Astrocyte (in vitro differentiated cells and primary cell): Measurements from ENCODE around the gene TNFRSF18.

ENCODE experiments used
- EZH2 ChIP-seq: IDR thresholded peaks from 2 replicates; pipeline ENCODE4 v1.6.1; 2012; ENCODE audit warnings: mild to moderate bottlenecking, low read length, inconsistent platforms; ENCODE audit not compliant: insufficient read depth
- TF ChIP-seq, protein P1 (sequence below): IDR thresholded peaks from 2 replicates; pipeline ENCODE4 v1.5.1; 2011; ENCODE audit warnings: low read depth, mild to moderate bottlenecking, inconsistent platforms, low read length, moderate library complexity; ENCODE audit not compliant: insufficient read depth

DNA sequence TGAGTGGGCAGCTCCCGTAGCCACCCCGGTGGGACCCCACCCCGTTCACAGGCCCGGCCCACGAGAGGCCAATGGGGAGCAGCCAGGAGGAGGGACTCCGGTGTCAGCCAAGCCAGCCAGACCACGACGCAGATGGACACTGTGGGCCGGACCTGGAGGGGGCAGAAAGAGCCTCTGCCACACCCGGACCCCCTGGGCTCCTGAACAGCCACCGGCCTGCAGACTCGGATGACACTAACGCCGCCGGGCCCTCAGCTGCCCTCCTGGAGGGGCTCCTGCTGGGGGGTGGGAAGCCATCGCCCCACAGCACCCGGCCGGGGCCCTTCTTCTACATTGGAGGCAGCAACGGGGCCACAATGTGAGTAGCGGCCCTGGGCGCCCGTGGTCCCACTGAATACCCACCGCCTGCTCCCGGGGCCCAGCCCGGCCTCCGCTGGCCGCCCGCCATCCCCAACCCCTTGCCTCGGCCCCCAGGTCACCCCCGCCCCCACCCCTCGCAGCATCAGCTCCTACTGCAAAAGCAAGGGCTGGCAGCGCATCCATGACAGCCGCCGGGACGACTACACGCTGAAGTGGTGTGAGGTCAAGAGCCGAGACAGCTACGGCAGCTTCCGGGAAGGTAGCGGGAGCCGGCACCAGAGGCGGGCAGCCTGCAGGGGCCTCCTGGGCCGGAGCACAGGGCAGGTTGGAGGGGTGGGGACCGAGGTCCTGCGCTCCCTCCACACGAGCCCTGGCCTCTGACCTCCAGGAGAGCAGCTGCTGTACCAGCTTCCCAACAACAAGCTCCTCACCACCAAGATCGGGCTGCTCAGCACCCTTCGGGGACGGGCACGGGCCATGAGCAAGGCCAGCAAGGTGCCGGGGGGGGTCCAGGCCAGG lies 26.2 kb downstream of the TNFRSF18 start:
- TF ChIP-seq, protein P1, sequence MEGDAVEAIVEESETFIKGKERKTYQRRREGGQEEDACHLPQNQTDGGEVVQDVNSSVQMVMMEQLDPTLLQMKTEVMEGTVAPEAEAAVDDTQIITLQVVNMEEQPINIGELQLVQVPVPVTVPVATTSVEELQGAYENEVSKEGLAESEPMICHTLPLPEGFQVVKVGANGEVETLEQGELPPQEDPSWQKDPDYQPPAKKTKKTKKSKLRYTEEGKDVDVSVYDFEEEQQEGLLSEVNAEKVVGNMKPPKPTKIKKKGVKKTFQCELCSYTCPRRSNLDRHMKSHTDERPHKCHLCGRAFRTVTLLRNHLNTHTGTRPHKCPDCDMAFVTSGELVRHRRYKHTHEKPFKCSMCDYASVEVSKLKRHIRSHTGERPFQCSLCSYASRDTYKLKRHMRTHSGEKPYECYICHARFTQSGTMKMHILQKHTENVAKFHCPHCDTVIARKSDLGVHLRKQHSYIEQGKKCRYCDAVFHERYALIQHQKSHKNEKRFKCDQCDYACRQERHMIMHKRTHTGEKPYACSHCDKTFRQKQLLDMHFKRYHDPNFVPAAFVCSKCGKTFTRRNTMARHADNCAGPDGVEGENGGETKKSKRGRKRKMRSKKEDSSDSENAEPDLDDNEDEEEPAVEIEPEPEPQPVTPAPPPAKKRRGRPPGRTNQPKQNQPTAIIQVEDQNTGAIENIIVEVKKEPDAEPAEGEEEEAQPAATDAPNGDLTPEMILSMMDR = no peak
- no peak for TF ChIP-seq EZH2
